MM.1S (cell line): ENCODE data around the gene AKAP6.

Experiments
- DNase-seq: peaks from one replicate; pipeline ENCODE4 v3.0.0-alpha.2; 2015
- H2AFZ ChIP-seq: fragments of 300-600 bp; sonication (generic); 2 replicates; pipeline ENCODE4 v1.6.0; 2016; ENCODE audit warnings: antibody characterized with exemption, low read length
- H3F3A ChIP-seq: fragments of 300-600 bp; sonication (generic); 2 replicates; pipeline ENCODE4 v1.6.1; 2016; ENCODE audit warnings: mild to moderate bottlenecking, antibody characterized with exemption, low read length, moderate library complexity, mixed read lengths; ENCODE audit not compliant: insufficient read depth
- H3K27ac ChIP-seq: fragments of 300-600 bp; sonication (generic); 2 replicates; pipeline ENCODE4 v1.5.1; 2016; ENCODE audit warnings: mild to moderate bottlenecking, low read length
- H3K27me3 ChIP-seq: fragments of 300-600 bp; sonication (generic); replicated peaks from 2 replicates; pipeline ENCODE4 v1.6.0; 2016; ENCODE audit warnings: low read length; ENCODE audit not compliant: insufficient read depth
- H3K36me3 ChIP-seq: fragments of 300-600 bp; sonication (generic); replicated peaks from 2 replicates; pipeline ENCODE4 v1.6.1; 2016; ENCODE audit warnings: mild to moderate bottlenecking, low read length, mixed read lengths; ENCODE audit not compliant: insufficient read depth
- H3K4me1 ChIP-seq: fragments of 300-600 bp; sonication (generic); 2 replicates; pipeline ENCODE4 v1.6.1; 2016; ENCODE audit warnings: low read length, mixed read lengths
- H3K4me2 ChIP-seq: fragments of 300-600 bp; sonication (generic); 2 replicates; pipeline ENCODE4 v1.6.0; 2016; ENCODE audit warnings: low read depth, low read length
- H3K4me3 ChIP-seq: fragments of 300-600 bp; sonication (generic); 2 replicates; pipeline ENCODE4 v1.5.1; 2016; ENCODE audit warnings: low read length, mixed read lengths
- H3K79me2 ChIP-seq: fragments of 300-600 bp; sonication (generic); 2 replicates; pipeline ENCODE4 v1.6.1; 2016; ENCODE audit warnings: mixed run types, low read length, mixed read lengths
- H3K9ac ChIP-seq: fragments of 300-600 bp; sonication (generic); 2 replicates; pipeline ENCODE4 v1.6.1; 2016; ENCODE audit warnings: low read length, mixed read lengths
- H3K9me2 ChIP-seq: fragments of 300-600 bp; sonication (generic); replicated peaks from 2 replicates; pipeline ENCODE4 v1.6.1; 2016; ENCODE audit warnings: mild to moderate bottlenecking, low read length, mixed read lengths; ENCODE audit not compliant: insufficient read depth
- H3K9me3 ChIP-seq: fragments of 300-600 bp; sonication (generic); replicated peaks from 2 replicates; pipeline ENCODE4 v1.6.1; 2016; ENCODE audit warnings: mild to moderate bottlenecking, low read length, mixed read lengths; ENCODE audit not compliant: insufficient read depth
- H4K20me1 ChIP-seq: fragments of 300-600 bp; sonication (generic); 2 replicates; pipeline ENCODE4 v1.6.1; 2016; ENCODE audit warnings: mild to moderate bottlenecking, low read length, moderate library complexity, mixed read lengths; ENCODE audit not compliant: insufficient read depth
- CTCF ChIP-seq: fragments of 300-600 bp; sonication (generic); IDR thresholded peaks from 2 replicates; pipeline ENCODE4 v1.5.1; 2016; ENCODE audit warnings: antibody characterized with exemption, low read length, mixed read lengths
- EZH2 ChIP-seq: fragments of 300-600 bp; sonication (generic); optimal IDR thresholded peaks from 2 replicates; pipeline ENCODE3; 2017; ENCODE audit warnings: low read depth, mild to moderate bottlenecking, antibody characterized with exemption, low read length, mixed read lengths
- EZH2phosphoT487 ChIP-seq: fragments of 300-600 bp; sonication (generic); IDR thresholded peaks from 2 replicates; pipeline ENCODE4 v1.6.1; 2018; ENCODE audit warnings: antibody characterized with exemption, low read length

AKAP6 gene

GRCh38 chr14:32407130-32407529 lies 78.0 kb downstream of the AKAP6 start:
- no peaks in the 10 kb centered on the region for H3K9me2 ChIP-seq
- no peaks in the 10 kb centered on the region for H3K36me3 ChIP-seq
- H2AFZ ChIP-seq = no peak overlapping the region
- DNase-seq = no peak
- H3K4me1 ChIP-seq = no peaks in the 10 kb centered on the region
- H4K20me1 ChIP-seq = no peaks in the 10 kb centered on the region
- H3K9me3 ChIP-seq = no peaks in the 10 kb centered on the region
- TF ChIP-seq EZH2phosphoT487 = no peak
- no peak for TF ChIP-seq CTCF
- no peak for TF ChIP-seq EZH2
- H3K9ac ChIP-seq = no peak overlapping the region
- H3K4me3 ChIP-seq = no peak overlapping the region
- no peak overlapping the region for H3K4me2 ChIP-seq
- H3K79me2 ChIP-seq = no peaks in the 10 kb centered on the region
- no peak overlapping the region for H3K27ac ChIP-seq
- no peaks in the 10 kb centered on the region for H3F3A ChIP-seq
- no peaks in the 10 kb centered on the region for H3K27me3 ChIP-seq

- no peak overlapping the region for H3K9ac ChIP-seq
- no peak for DNase-seq
These were observed 78.9 kb downstream of the AKAP6 start for GRCh38 chr14:32408018-32408417.

GRCh38 chr14:32412103-32412502 lies 83.0 kb downstream of the AKAP6 start:
- Histone ChIP-seq H3K79me2 (no peaks in the 10 kb centered on the region), H3F3A (no peaks in the 10 kb centered on the region), H3K4me2 (no peak overlapping the region), H3K27ac (no peak overlapping the region), H3K9me3 (no peaks in the 10 kb centered on the region), H2AFZ (no peak overlapping the region), H3K9me2 (no peaks in the 10 kb centered on the region), H3K27me3 (no peaks in the 10 kb centered on the region), H3K9ac (no peak overlapping the region), H3K36me3 (no peaks in the 10 kb centered on the region), H4K20me1 (no peaks in the 10 kb centered on the region), H3K4me1 (peaks cover 19% of the 10 kb centered on the region), H3K4me3 (no peak overlapping the region)
- no peak for TF ChIP-seq CTCF
- TF ChIP-seq EZH2 = no peak
- TF ChIP-seq EZH2phosphoT487 = no peak
- DNase-seq = no peak

More at GRCh38 chr14:32408018-32408417, 78.9 kb downstream of the AKAP6 start:
- Histone ChIP-seq H3K36me3 (no peaks in the 10 kb centered on the region), H4K20me1 (no peaks in the 10 kb centered on the region), H3F3A (no peaks in the 10 kb centered on the region), H3K9me2 (no peaks in the 10 kb centered on the region), H3K27ac (no peak overlapping the region), H3K79me2 (no peaks in the 10 kb centered on the region), H3K27me3 (no peaks in the 10 kb centered on the region), H3K4me3 (no peak overlapping the region), H2AFZ (no peak overlapping the region), H3K4me1 (no peaks in the 10 kb centered on the region), H3K4me2 (no peak overlapping the region), H3K9me3 (no peaks in the 10 kb centered on the region)
- TF ChIP-seq EZH2 (no peak), EZH2phosphoT487 (no peak)

- Histone ChIP-seq H3K9me2 (no peaks in the 10 kb centered on the region), H3K4me3 (no peak overlapping the region), H4K20me1 (no peaks in the 10 kb centered on the region), H3K4me2 (no peak overlapping the region), H3K9ac (no peak overlapping the region), H2AFZ (no peak overlapping the region), H3K27me3 (no peaks in the 10 kb centered on the region), H3K27ac (no peak overlapping the region), H3K79me2 (no peaks in the 10 kb centered on the region), H3K36me3 (no peaks in the 10 kb centered on the region), H3F3A (no peaks in the 10 kb centered on the region), H3K9me3 (no peaks in the 10 kb centered on the region), H3K4me1 (peaks cover 19% of the 10 kb centered on the region)
- no peak for DNase-seq
- TF ChIP-seq EZH2 (no peak), CTCF (no peak), EZH2phosphoT487 (no peak)
These were observed 83.4 kb downstream of the AKAP6 start for GRCh38 chr14:32412532-32412931.
